ENCODE results near the gene SPAG6. TPM values are rescaled to one million over a fixed set of nuclear protein-coding genes. Genes with fewer than 3 reads are reported as not detected.

SPAG6 gene
- total and polyA plus RNA-seq, 9 of the 15 experiments (the other 6 are each of a cell fraction or from before 2014, with no cell fraction given) = 3.5 to 23.1 (median 11.8) TPM

DNA sequence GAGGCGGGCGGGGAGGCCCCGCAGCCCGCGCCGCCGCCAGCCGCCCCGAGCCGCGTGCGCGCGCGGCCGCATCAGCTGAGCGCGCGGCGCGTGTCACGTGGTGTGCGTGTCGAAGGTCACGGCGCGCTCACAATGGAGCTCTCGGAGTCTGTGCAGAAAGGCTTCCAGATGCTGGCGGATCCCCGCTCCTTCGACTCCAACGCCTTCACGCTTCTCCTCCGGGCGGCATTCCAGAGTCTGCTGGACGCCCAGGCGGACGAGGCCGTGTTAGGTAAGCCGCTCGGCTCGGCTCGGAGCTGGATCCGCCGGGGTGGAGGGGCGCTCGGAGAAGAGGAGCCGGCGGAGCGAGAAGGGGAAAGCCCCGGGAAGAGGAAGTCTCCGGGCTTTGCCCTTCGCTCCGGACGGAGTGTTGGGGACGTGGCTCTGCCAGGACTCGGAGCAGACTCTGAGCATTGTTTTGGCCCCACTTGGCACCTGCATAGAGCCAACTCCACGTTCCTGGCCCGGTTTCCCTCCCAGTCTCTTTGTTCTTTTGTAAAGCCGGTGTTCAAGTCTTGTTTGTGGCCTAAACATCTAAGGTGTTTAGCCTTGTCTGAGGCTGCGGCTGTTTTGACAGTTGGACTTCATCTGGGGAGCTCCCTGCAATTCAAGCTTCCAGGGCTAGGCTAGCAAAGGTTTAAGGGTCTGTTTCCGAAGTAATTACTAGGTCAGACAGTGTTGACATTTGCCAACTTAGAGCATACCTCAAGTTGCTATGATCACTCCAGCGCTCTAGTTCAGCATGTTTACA lies 28.8 kb upstream of the SPAG6 start, which contains the start of gene COMMD3 (continued):
- TF ChIP-seq, protein P1, sequence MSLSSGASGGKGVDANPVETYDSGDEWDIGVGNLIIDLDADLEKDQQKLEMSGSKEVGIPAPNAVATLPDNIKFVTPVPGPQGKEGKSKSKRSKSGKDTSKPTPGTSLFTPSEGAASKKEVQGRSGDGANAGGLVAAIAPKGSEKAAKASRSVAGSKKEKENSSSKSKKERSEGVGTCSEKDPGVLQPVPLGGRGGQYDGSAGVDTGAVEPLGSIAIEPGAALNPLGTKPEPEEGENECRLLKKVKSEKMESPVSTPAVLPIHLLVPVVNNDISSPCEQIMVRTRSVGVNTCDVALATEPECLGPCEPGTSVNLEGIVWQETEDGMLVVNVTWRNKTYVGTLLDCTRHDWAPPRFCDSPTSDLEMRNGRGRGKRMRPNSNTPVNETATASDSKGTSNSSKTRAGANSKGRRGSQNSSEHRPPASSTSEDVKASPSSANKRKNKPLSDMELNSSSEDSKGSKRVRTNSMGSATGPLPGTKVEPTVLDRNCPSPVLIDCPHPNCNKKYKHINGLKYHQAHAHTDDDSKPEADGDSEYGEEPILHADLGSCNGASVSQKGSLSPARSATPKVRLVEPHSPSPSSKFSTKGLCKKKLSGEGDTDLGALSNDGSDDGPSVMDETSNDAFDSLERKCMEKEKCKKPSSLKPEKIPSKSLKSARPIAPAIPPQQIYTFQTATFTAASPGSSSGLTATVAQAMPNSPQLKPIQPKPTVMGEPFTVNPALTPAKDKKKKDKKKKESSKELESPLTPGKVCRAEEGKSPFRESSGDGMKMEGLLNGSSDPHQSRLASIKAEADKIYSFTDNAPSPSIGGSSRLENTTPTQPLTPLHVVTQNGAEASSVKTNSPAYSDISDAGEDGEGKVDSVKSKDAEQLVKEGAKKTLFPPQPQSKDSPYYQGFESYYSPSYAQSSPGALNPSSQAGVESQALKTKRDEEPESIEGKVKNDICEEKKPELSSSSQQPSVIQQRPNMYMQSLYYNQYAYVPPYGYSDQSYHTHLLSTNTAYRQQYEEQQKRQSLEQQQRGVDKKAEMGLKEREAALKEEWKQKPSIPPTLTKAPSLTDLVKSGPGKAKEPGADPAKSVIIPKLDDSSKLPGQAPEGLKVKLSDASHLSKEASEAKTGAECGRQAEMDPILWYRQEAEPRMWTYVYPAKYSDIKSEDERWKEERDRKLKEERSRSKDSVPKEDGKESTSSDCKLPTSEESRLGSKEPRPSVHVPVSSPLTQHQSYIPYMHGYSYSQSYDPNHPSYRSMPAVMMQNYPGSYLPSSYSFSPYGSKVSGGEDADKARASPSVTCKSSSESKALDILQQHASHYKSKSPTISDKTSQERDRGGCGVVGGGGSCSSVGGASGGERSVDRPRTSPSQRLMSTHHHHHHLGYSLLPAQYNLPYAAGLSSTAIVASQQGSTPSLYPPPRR (CRISPR knock-in tag; IDR thresholded peaks at IDR 0.05; ENCODE audit: borderline replicate concordance) = no peak
- TF ChIP-seq SOX6 (IDR thresholded peaks at IDR 0.05) (peak; percentile 13; the same call in 1 of the 2 replicates), RBM14 (IDR thresholded peaks at IDR 0.05; ENCODE audit: borderline replicate concordance, insufficient read depth, low read depth, low read length) (no peak), ZNF384 (IDR thresholded peaks at IDR 0.05; ENCODE audit: low read depth, low read length) (no peak), CXXC5 (CRISPR knock-in tag; IDR thresholded peaks at IDR 0.05) (peak; percentile 93), SIN3B (IDR thresholded peaks at IDR 0.05; ENCODE audit: low read depth) (peak; percentile 39; the same call in 1 of the 2 replicates), ZNF197 (CRISPR knock-in tag; IDR thresholded peaks at IDR 0.05; ENCODE audit: low read depth) (peak; percentile 94; the same call in 1 of the 2 replicates), CBX8 (IDR thresholded peaks at IDR 0.05; ENCODE audit: borderline replicate concordance, extremely low read depth, low read depth, low read length, poor library complexity, severe bottlenecking) (no peak), NR1H2 (CRISPR knock-in tag; IDR thresholded peaks at IDR 0.05) (no peak), HNRNPUL1 (IDR thresholded peaks at IDR 0.05; ENCODE audit: low read length) (no peak), ZNF134 (CRISPR knock-in tag; conservative IDR thresholded peaks at IDR 0.05) (no peak), NFIC (IDR thresholded peaks at IDR 0.05) (no peak; the same call in none of the 2 replicates), XRCC5 (IDR thresholded peaks at IDR 0.05; ENCODE audit: low read depth, low read length) (no peak), ZNF133 (CRISPR knock-in tag; IDR thresholded peaks at IDR 0.05) (no peak)
- TF ChIP-seq, protein P2, sequence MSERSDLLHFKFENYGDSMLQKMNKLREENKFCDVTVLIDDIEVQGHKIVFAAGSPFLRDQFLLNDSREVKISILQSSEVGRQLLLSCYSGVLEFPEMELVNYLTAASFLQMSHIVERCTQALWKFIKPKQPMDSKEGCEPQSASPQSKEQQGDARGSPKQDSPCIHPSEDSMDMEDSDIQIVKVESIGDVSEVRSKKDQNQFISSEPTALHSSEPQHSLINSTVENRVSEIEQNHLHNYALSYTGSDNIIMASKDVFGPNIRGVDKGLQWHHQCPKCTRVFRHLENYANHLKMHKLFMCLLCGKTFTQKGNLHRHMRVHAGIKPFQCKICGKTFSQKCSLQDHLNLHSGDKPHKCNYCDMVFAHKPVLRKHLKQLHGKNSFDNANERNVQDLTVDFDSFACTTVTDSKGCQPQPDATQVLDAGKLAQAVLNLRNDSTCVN (CRISPR knock-in tag; IDR thresholded peaks at IDR 0.05) = no peak
- TF ChIP-seq, protein P3, sequence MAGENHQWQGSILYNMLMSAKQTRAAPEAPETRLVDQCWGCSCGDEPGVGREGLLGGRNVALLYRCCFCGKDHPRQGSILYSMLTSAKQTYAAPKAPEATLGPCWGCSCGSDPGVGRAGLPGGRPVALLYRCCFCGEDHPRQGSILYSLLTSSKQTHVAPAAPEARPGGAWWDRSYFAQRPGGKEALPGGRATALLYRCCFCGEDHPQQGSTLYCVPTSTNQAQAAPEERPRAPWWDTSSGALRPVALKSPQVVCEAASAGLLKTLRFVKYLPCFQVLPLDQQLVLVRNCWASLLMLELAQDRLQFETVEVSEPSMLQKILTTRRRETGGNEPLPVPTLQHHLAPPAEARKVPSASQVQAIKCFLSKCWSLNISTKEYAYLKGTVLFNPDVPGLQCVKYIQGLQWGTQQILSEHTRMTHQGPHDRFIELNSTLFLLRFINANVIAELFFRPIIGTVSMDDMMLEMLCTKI (IDR thresholded peaks at IDR 0.05; ENCODE audit: partially characterized antibody) = no peak
